ENCODE results near the gene RNF113B. TPM values are rescaled to one million over a fixed set of nuclear protein-coding genes. Genes with fewer than 3 reads are reported as not detected.

Gene RNF113B
- total RNA-seq, 1 experiment from 2014 or later: not detected

- CTCF ChIA-PET: no interaction called here
- POLR2A ChIA-PET: no interaction called here
- H3K4me3 ChIP-seq (ENCODE audit: low read depth, low read length): no peak overlapping the region
- Mint-ChIP-seq H3K4me1 (ENCODE audit: low read depth, unreplicated experiment) (peaks cover 14% of the 10 kb centered on the region), H3K27me3 (ENCODE audit: insufficient read depth, unreplicated experiment) (peaks cover 6% of the 10 kb centered on the region), H3K9me3 (ENCODE audit: unreplicated experiment) (peaks cover 1% of the 10 kb centered on the region), H3K27ac (ENCODE audit: unreplicated experiment) (no peak overlapping the region), H3K4me3 (ENCODE audit: unreplicated experiment) (peak overlapping the region; percentile 2), H3K36me3 (ENCODE audit: insufficient read depth, unreplicated experiment) (no peaks in the 10 kb centered on the region)
- H3K9me3 ChIP-seq: no peaks in the 10 kb centered on the region; the same call in 1 of the 2 replicates
- H3K4me1 ChIP-seq: peaks cover 24% of the 10 kb centered on the region
- intact Hi-C loops (cut with micrococcal nuclease; ENCODE audit: unreplicated experiment): no loop called here
- no peak for TF ChIP-seq CTCF (IDR thresholded peaks at IDR 0.05; ENCODE audit: insufficient read depth in 1 of 2, low read depth in 1 of 2, low read length in 1 of 2, severe bottlenecking in 1 of 2, unreplicated experiment in 1 of 2)
- no peaks in the 10 kb centered on the region for H3K36me3 ChIP-seq (ENCODE audit: control insufficient read depth, insufficient read depth, low read length)
- no TSS peak for BruUV-seq (replicated peaks)
- H3K27me3 ChIP-seq (replicated peaks; ENCODE audit: control insufficient read depth, insufficient read depth, low read length): no peaks in the 10 kb centered on the region
- DNase-seq: no peak
Measured at GRCh38 chr13:98133946-98134345, 43.1 kb downstream of the RNF113B start.

GRCh38 chr13:98129059-98129746, 47.9 kb downstream of the RNF113B start:
- Histone ChIP-seq H3K9me3 (no peaks in the 10 kb centered on the region; the same call in 1 of the 2 replicates), H3K27me3 (replicated peaks; ENCODE audit: control insufficient read depth, insufficient read depth, low read length) (no peaks in the 10 kb centered on the region), H3K4me3 (ENCODE audit: low read depth, low read length) (no peak overlapping the region), H3K36me3 (ENCODE audit: control insufficient read depth, insufficient read depth, low read length) (no peaks in the 10 kb centered on the region), H3K4me1 (peaks cover 15% of the 10 kb centered on the region)
- ChIA-PET CTCF (no interaction called here), POLR2A (no interaction called here)
- H3K9me3 Mint-ChIP-seq (ENCODE audit: unreplicated experiment): peaks cover 15% of the 10 kb centered on the region
- no TSS peak for BruUV-seq (replicated peaks)
- no peak overlapping the region for H3K4me3 Mint-ChIP-seq (ENCODE audit: unreplicated experiment)
- H3K27me3 Mint-ChIP-seq (ENCODE audit: insufficient read depth, unreplicated experiment): peaks cover 6% of the 10 kb centered on the region
- peaks cover 14% of the 10 kb centered on the region for H3K4me1 Mint-ChIP-seq (ENCODE audit: low read depth, unreplicated experiment)
- DNase-seq: no peak
- intact Hi-C loops (cut with micrococcal nuclease; ENCODE audit: unreplicated experiment): no loop called here
- H3K36me3 Mint-ChIP-seq (ENCODE audit: insufficient read depth, unreplicated experiment): no peaks in the 10 kb centered on the region
- TF ChIP-seq CTCF (IDR thresholded peaks at IDR 0.05; ENCODE audit: insufficient read depth in 1 of 2, low read depth in 1 of 2, low read length in 1 of 2, severe bottlenecking in 1 of 2, unreplicated experiment in 1 of 2): no peak
- no peak overlapping the region for H3K27ac Mint-ChIP-seq (ENCODE audit: unreplicated experiment)

Small RNA genes lying within 50 kb of the gene (microRNA-seq; reads per million reads assigned to microRNA genes)
- 0.93 reads per million for gene MIR3170

Other genes with a start within 250 kb of the RNF113B start
- 247 and 253 TPM in 2 replicates for gene IPO5, start 223.6 kb downstream of the RNF113B start, total RNA-seq (2022)
- gene FARP1, start 34.2 kb downstream of the RNF113B start, total RNA-seq (2022): 189 and 208 TPM in 2 replicates